ENCODE results near the gene TENM3. TPM values are rescaled to one million over a fixed set of nuclear protein-coding genes. Genes with fewer than 3 reads are reported as not detected.

The TENM3 gene
- total RNA-seq, 4 donors from 2014 or later = 0.18 to 9.4 (median 1.5) TPM

DNA sequence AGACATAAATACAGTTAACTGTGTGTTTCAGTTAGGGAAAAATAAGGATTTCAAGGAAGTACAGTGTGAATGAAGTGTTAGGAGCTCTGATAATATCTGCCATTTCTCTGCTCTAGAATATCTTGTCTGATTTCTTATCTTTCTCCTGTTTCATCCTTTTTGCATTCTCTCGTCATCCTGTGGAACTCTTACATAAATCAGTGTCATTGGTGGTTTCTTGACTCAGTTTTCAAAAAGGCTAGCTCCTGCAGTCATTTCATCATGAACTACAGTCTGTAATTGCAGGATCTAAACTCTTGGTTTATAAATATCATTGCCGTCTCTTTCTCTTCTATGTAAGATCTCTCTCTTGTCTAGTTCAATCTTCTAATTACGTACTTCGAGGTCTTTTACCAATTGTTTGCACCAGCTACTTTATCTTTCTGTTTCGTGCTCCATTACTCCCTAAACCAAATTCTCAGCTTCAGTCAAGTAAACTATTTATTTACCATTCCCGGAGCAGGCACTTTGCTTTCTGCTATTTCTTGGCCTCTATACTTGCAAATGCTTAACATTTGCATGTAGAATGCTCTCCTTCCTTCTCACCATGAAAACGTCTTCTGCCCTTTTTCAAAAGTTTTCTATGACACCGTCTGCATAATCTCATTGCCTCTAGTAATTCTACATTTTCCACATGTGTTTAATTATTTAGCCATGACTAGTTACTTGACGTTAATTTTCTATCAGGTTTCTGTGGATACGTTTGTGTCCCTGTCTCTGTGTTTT lies 294.0 kb downstream of the TENM3 start:
- H3K4me1 ChIP-seq = no peaks in the 10 kb centered on the region
- H3K27ac ChIP-seq = no peak overlapping the region
- no peak overlapping the region for H3K4me3 ChIP-seq
- no peaks in the 10 kb centered on the region for H3K36me3 ChIP-seq
- no peak for DNase-seq
- no peaks in the 10 kb centered on the region for H3K9me3 ChIP-seq
- TF ChIP-seq CTCF (IDR thresholded peaks at IDR 0.05) (no peak), POLR2A (IDR thresholded peaks at IDR 0.05) (no peak)
- no peaks in the 10 kb centered on the region for H3K27me3 ChIP-seq

GRCh38 chr4:182538031-182538430 lies 294.8 kb downstream of the TENM3 start:
- no peak for TF ChIP-seq CTCF (IDR thresholded peaks at IDR 0.05)
- no peak for TF ChIP-seq POLR2A (IDR thresholded peaks at IDR 0.05)
- H3K4me3 ChIP-seq = no peak overlapping the region
- H3K9me3 ChIP-seq = no peaks in the 10 kb centered on the region
- no peaks in the 10 kb centered on the region for H3K4me1 ChIP-seq
- DNase-seq = no peak
- no peak overlapping the region for H3K27ac ChIP-seq
- no peaks in the 10 kb centered on the region for H3K36me3 ChIP-seq
- H3K27me3 ChIP-seq = no peaks in the 10 kb centered on the region

DNA sequence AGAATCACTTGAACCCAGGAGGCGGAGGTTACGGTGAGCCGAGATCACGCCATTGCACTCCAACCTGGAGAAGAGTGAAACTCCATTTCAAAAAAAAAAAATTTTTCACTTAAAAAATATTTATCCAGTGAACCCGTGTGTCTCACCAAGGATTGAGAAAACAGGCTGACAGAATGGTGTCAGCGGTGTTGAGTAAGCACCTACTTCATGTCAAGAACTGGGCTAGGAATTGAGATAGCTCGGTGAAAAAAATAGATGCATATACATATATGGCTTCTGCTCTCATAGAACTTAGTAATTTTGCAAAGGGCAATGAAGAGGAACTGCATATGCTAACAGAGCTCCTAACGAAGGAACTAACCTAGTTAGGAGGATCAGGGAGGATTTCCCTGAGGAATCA lies 297.3 kb downstream of the TENM3 start:
- TF ChIP-seq POLR2A (IDR thresholded peaks at IDR 0.05) (no peak), CTCF (IDR thresholded peaks at IDR 0.05) (no peak)
- no peaks in the 10 kb centered on the region for H3K36me3 ChIP-seq
- no peak overlapping the region for H3K4me3 ChIP-seq
- no peak for DNase-seq
- no peaks in the 10 kb centered on the region for H3K4me1 ChIP-seq
- no peaks in the 10 kb centered on the region for H3K27me3 ChIP-seq
- no peaks in the 10 kb centered on the region for H3K9me3 ChIP-seq
- H3K27ac ChIP-seq = no peak overlapping the region

GRCh38 chr4:182547435-182547834 lies 304.2 kb downstream of the TENM3 start:
- no peaks in the 10 kb centered on the region for H3K36me3 ChIP-seq
- H3K27me3 ChIP-seq = no peaks in the 10 kb centered on the region
- H3K4me1 ChIP-seq = no peaks in the 10 kb centered on the region
- H3K9me3 ChIP-seq = no peaks in the 10 kb centered on the region
- DNase-seq = no peak
- TF ChIP-seq CTCF (IDR thresholded peaks at IDR 0.05) (no peak), POLR2A (IDR thresholded peaks at IDR 0.05) (no peak)
- H3K4me3 ChIP-seq = no peak overlapping the region
- no peak overlapping the region for H3K27ac ChIP-seq

DNA sequence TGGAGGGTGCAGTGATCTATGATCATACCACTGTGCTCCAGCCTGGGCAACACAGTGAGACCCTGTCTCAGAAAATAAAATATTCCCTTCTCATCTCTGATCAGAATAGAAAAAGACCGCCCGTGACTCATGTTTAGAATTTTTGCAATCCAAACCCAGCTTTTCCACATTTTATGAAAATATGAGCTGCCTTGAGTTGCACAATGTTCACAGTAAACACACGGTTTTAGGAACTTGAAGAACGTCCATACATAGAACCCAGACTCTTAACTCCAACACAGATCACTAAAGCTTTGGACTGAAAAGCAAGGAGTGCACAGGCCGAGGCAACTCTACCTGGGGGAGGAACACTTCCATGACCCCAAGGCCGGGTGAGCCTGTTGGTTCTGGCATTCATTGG lies 305.0 kb downstream of the TENM3 start:
- no peak for DNase-seq
- H3K4me3 ChIP-seq = no peak overlapping the region
- H3K27ac ChIP-seq = no peak overlapping the region
- no peaks in the 10 kb centered on the region for H3K9me3 ChIP-seq
- no peaks in the 10 kb centered on the region for H3K36me3 ChIP-seq
- H3K4me1 ChIP-seq = no peaks in the 10 kb centered on the region
- no peaks in the 10 kb centered on the region for H3K27me3 ChIP-seq
- no peak for TF ChIP-seq POLR2A (IDR thresholded peaks at IDR 0.05)
- TF ChIP-seq CTCF (IDR thresholded peaks at IDR 0.05) = no peak

All from Peyer's patch (tissue), 4 donors.